ENCODE data around the gene BPIFA3. TPM values are rescaled to one million over a fixed set of nuclear protein-coding genes. Genes with fewer than 3 reads are reported as not detected.

BPIFA3 gene
- total and polyA plus RNA-seq, 2 of the 13 experiments (the other 11 are each of a cell fraction or from before 2014, with no cell fraction given) = not detected

DNA sequence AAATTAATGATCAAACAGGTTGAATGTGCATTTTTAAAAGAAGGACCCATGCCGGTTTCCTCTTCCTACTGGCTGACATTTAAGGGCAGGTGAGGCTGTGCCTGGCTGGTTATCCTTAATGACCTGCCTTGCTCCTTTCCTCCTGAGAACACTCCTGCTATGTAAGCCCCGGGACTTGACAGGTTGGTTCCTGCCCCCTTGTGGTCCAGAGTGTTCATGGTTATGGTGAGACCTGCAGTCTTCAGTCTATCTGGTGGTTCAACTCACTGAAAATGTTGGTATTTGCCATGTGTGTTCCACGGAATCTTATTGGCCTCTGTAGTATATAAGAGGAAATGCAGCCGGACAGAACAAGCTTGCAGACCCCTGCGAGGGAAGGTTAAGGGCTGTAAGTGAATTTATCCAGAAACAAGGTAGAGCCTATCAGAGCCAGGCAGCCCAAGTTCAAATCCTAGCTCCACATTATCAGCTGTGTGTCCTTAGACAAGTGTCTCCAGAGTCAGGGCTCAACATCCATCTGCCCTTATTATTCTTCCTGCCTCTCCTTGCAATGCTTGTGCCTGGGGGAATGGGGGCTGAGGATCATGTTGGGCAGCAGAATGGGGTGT lies 5.2 kb upstream of the BPIFA3 start (continued):
- 0 out of 2 replicates have a peak, but pooled peaks have one; percentile 23 for TF ChIP-seq HMGXB3 (CRISPR knock-in tag; IDR thresholded peaks at IDR 0.05; ENCODE audit: borderline replicate concordance)
- peak; percentile 13 to 78 for TF ChIP-seq REST (IDR thresholded peaks at IDR 0.05; ENCODE audit: borderline replicate concordance in 1 of 2, low read depth in 1 of 2, low read length in 2 of 2)
- TF ChIP-seq ZBTB3 (CRISPR knock-in tag; IDR thresholded peaks at IDR 0.05; ENCODE audit: borderline replicate concordance, low read depth) = no peak
- TF ChIP-seq CTCF (CRISPR knock-in tag; IDR thresholded peaks at IDR 0.05) = peak; percentile 83
- TF ChIP-seq MAX (IDR thresholded peaks at IDR 0.05) = no peak
- no peak for TF ChIP-seq ZNF563 (CRISPR knock-in tag; IDR thresholded peaks at IDR 0.05)
- peak; percentile 52 for TF ChIP-seq RAD21 (CRISPR knock-in tag; IDR thresholded peaks at IDR 0.05)
- TF ChIP-seq BHLHE40 (IDR thresholded peaks at IDR 0.05; ENCODE audit: low read length) = no peak
- 0 out of 2 replicates have a peak, but pooled peaks have one; percentile 56 for TF ChIP-seq YEATS2 (CRISPR knock-in tag; IDR thresholded peaks at IDR 0.05; ENCODE audit: borderline replicate concordance)
- 0 out of 2 replicates have a peak, but pooled peaks have one; percentile 34 for TF ChIP-seq MIER3 (CRISPR knock-in tag; IDR thresholded peaks at IDR 0.05; ENCODE audit: borderline replicate concordance)
- peak; percentile 61 for TF ChIP-seq TEAD3 (CRISPR knock-in tag; optimal IDR thresholded peaks at IDR 0.05; ENCODE audit: borderline replicate concordance)
- no peak for TF ChIP-seq RNF219 (CRISPR knock-in tag; IDR thresholded peaks at IDR 0.05)

All from HepG2 (cell line).